Trophoblast cell (in vitro differentiated cells and primary cell): ENCODE results near the gene ZNF839.
"Not testable (repeated sequence)": the region's sequence is repeated elsewhere in the genome, so short reads cannot be mapped to it uniquely, and the experiment has no call there.

Experiments
- DNase-seq, 2 donors: peaks; one replicate each; pipeline ENCODE4 v3.0.0-alpha.2; 2016
- H2AFZ ChIP-seq: 2 replicates; pipeline ENCODE4 v1.6.1; 2013; ENCODE audit warnings: low read length, moderate library complexity, mild to moderate bottlenecking; ENCODE audit not compliant: insufficient read depth, poor library complexity
- H2AK5ac ChIP-seq: 2 replicates; pipeline ENCODE4 v1.6.1; 2013; ENCODE audit warnings: mild to moderate bottlenecking, low read length
- H2BK120ac ChIP-seq: 2 replicates; pipeline ENCODE4 v1.6.1; 2013; ENCODE audit warnings: low read length, mild to moderate bottlenecking, moderate library complexity; ENCODE audit not compliant: insufficient read depth, poor library complexity
- H2BK12ac ChIP-seq: 2 replicates; pipeline ENCODE4 v1.6.1; 2013; ENCODE audit warnings: mild to moderate bottlenecking, low read length, moderate library complexity
- H2BK5ac ChIP-seq: 2 replicates; pipeline ENCODE4 v1.6.1; 2013; ENCODE audit warnings: low read length, low read depth, moderate library complexity, mild to moderate bottlenecking; ENCODE audit not compliant: poor library complexity
- H3K14ac ChIP-seq: 2 replicates; pipeline ENCODE4 v1.6.1; 2013; ENCODE audit warnings: mild to moderate bottlenecking, low read length
- H3K18ac ChIP-seq: 2 replicates; pipeline ENCODE4 v1.6.1; 2013; ENCODE audit warnings: mild to moderate bottlenecking, low read length
- H3K23ac ChIP-seq: 2 replicates; pipeline ENCODE4 v1.6.1; 2013; ENCODE audit warnings: low read length
- H3K27ac ChIP-seq: 2 replicates; pipeline ENCODE4 v1.5.1; 2013; ENCODE audit warnings: low read depth, mild to moderate bottlenecking, inconsistent platforms, low read length, moderate library complexity
- H3K27me3 ChIP-seq: 2 replicates; pipeline ENCODE4 v1.6.1; 2013; ENCODE audit warnings: inconsistent platforms, mild to moderate bottlenecking, low read length, moderate library complexity; ENCODE audit not compliant: insufficient read depth
- H3K36me3 ChIP-seq, 2 experiments: 1 replicate in 1 of 2; 2 replicates in 1 of 2; pipeline ENCODE4 v1.6.1; 2013; ENCODE audit warnings: low read length in 2 of 2, mild to moderate bottlenecking in 2 of 2, moderate library complexity in 1 of 2; ENCODE audit not compliant: insufficient read depth in 2 of 2, control insufficient read depth in 1 of 2
- H3K4ac ChIP-seq: 2 replicates; pipeline ENCODE4 v1.6.1; 2013; ENCODE audit warnings: low read depth, mild to moderate bottlenecking, low read length, moderate library complexity
- H3K4me1 ChIP-seq, 2 experiments: 1 replicate in 1 of 2; 2 replicates in 1 of 2; pipeline ENCODE4 v1.6.1; 2013; ENCODE audit warnings: low read length in 2 of 2, mild to moderate bottlenecking in 2 of 2, moderate library complexity in 1 of 2; ENCODE audit not compliant: insufficient read depth in 2 of 2, control insufficient read depth in 1 of 2
- H3K4me2 ChIP-seq: 2 replicates; pipeline ENCODE4 v1.6.1; 2013; ENCODE audit warnings: inconsistent platforms, mild to moderate bottlenecking, low read length, moderate library complexity
- H3K4me3 ChIP-seq: 2 replicates; pipeline ENCODE4 v1.5.1; 2013; ENCODE audit warnings: mild to moderate bottlenecking, low read depth, low read length, inconsistent platforms
- H3K79me1 ChIP-seq: one replicate; pipeline ENCODE4 v1.6.1; 2013; ENCODE audit warnings: low read length
- H3K79me2 ChIP-seq: 2 replicates; pipeline ENCODE4 v1.6.1; 2013; ENCODE audit warnings: low read length, mild to moderate bottlenecking; ENCODE audit not compliant: control insufficient read depth, insufficient read depth, poor library complexity
- H3K9ac ChIP-seq: 2 replicates; pipeline ENCODE4 v1.6.1; 2013; ENCODE audit warnings: mild to moderate bottlenecking, low read length
- H3K9me3 ChIP-seq: 2 replicates; pipeline ENCODE4 v1.6.1; 2013; ENCODE audit warnings: low read depth, mild to moderate bottlenecking, control low read depth, inconsistent platforms, low read length; ENCODE audit not compliant: insufficient read depth
- H4K12ac ChIP-seq: 2 replicates; pipeline ENCODE4 v1.6.1; 2013; ENCODE audit warnings: low read depth, mild to moderate bottlenecking, low read length, moderate library complexity
- H4K8ac ChIP-seq: 2 replicates; pipeline ENCODE4 v1.6.1; 2013; ENCODE audit warnings: low read depth, mild to moderate bottlenecking, low read length, moderate library complexity
- H4K91ac ChIP-seq: one replicate; pipeline ENCODE4 v1.6.1; 2013; ENCODE audit warnings: low read depth, mild to moderate bottlenecking, low read length, moderate library complexity
- WGBS: extraction: QIAGEN DNeasy Blood & Tissue Kit; methylation state at CpG from one replicate; pipeline ENCODE4 v1.1.7; 2013; ENCODE audit warnings: missing lambda C conversion rate; ENCODE audit not compliant: insufficient read length, insufficient coverage; ENCODE audit errors: extremely low coverage; 5-methylcytosine and 5-hydroxymethylcytosine counted together

The ZNF839 gene

DNA sequence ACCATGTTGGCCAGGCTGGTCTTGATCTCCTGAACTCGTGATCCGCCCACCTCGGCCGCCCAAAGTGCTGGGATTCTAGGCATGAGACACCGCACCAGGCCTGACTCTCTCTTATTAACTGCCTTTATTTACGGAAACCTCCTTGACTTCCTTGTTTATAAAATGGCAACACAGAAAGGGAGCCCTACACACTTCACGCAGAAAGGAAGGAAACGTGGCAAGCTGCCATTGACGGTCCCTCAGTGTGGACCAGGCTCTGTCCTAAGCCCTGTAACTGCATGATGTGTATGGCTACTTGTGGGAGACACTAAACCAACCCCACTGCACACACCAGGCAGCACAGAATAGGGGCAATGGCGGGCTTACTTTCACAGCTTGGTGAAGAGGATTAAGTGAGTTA, 31.5 kb downstream of the ZNF839 start:
- no peaks in the 10 kb centered on the region for H3K27me3 ChIP-seq

DNA sequence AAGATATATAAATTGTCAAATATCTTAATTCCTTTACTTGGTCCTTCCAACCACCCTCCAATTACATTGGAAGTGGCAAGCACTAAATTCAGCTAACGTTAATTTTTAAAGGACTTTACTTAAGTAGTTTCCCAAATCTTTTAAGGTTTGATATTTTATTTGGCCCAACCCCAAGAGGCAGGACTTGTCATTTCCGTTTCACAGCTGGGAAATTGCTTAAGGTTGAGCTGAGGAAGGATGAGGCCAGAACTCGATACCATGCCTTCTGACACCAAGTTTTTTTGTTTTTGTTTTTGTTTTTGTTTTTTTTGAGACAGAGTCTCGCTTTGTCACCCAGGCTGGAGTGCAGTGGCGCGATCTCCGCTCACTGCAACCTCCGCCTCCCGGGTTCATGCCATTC, 32.0 kb downstream of the ZNF839 start:
- H3K4me3 ChIP-seq, H3K4me2 ChIP-seq, H3K9me3 ChIP-seq, H2BK5ac ChIP-seq, H3K9ac ChIP-seq, H3K27me3 ChIP-seq, H4K8ac ChIP-seq, H2AFZ ChIP-seq, H3K14ac ChIP-seq, H3K23ac ChIP-seq, H3K18ac ChIP-seq, H4K12ac ChIP-seq, H3K4me1 ChIP-seq, H3K4ac ChIP-seq, H2BK120ac ChIP-seq, H4K91ac ChIP-seq, H2AK5ac ChIP-seq, H2BK12ac ChIP-seq, H3K79me1 ChIP-seq, DNase-seq, H3K79me2 ChIP-seq, H3K27ac ChIP-seq: not testable (repeated sequence)
- no CpG with 5 or more reads among the region's 9 CpGs for WGBS
- peaks cover 22 to 24% of the 10 kb centered on the region in 2 experiments for H3K36me3 ChIP-seq

More for the DNA sequence above, 31.5 kb downstream of the ZNF839 start:
- Histone ChIP-seq H3K4ac (no peak overlapping the region), H3K14ac (no peak overlapping the region), H3K4me2 (no peak overlapping the region), H2BK120ac (no peak overlapping the region), H3K79me1 (no peaks in the 10 kb centered on the region), H3K4me1 (no peaks in the 10 kb centered on the region), H3K9me3 (no peaks in the 10 kb centered on the region), H2BK12ac (no peak overlapping the region), H4K91ac (no peak overlapping the region), H3K4me3 (no peak overlapping the region), H3K9ac (no peak overlapping the region), H3K27ac (no peak overlapping the region), H3K18ac (no peak overlapping the region), H3K36me3 (peaks cover 24 to 25% of the 10 kb centered on the region in 2 experiments), H2AK5ac (no peak overlapping the region), H3K79me2 (no peaks in the 10 kb centered on the region), H4K12ac (no peak overlapping the region), H2BK5ac (no peak overlapping the region), H2AFZ (no peak overlapping the region), H4K8ac (no peak overlapping the region), H3K23ac (no peak overlapping the region)
- DNase-seq, result no peak
- no CpG with 5 or more reads among the region's 10 CpGs for WGBS

DNA sequence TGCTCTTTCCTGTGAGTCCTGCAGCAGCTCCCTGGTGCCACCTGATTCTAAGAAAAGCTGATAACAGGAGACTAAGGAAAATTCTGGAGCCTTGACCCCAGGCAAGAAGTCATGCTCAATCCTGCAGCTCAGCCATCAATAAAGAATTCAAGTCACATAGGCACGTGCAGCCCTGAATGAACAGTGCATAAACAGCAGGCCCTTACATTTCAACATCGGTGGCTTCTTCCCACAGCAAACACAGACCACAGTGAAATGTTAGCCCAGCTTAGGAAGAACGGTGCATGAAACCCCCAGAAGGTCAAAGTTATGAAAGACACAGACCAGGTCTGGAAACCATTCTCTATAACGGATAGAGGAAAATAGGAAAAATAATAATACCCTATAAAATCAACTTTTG, 32.7 kb downstream of the ZNF839 start:
- Histone ChIP-seq H3K79me2 (no peaks in the 10 kb centered on the region), H3K9ac (no peak overlapping the region), H2AK5ac (no peak overlapping the region), H2BK5ac (no peak overlapping the region), H3K27me3 (no peaks in the 10 kb centered on the region), H3K9me3 (no peaks in the 10 kb centered on the region), H3K4me3 (no peak overlapping the region), H3K18ac (no peak overlapping the region), H3K4me1 (no peaks in the 10 kb centered on the region), H3K4me2 (no peak overlapping the region), H3K79me1 (no peaks in the 10 kb centered on the region), H3K36me3 (peaks cover 21 to 22% of the 10 kb centered on the region in 2 experiments), H4K8ac (no peak overlapping the region), H2AFZ (no peak overlapping the region), H2BK120ac (no peak overlapping the region), H3K27ac (no peak overlapping the region), H3K14ac (no peak overlapping the region), H3K23ac (no peak overlapping the region), H3K4ac (no peak overlapping the region), H4K12ac (no peak overlapping the region), H4K91ac (no peak overlapping the region), H2BK12ac (no peak overlapping the region)
- no CpG with 5 or more reads among the region's 4 CpGs for WGBS
- no peak for DNase-seq

DNA sequence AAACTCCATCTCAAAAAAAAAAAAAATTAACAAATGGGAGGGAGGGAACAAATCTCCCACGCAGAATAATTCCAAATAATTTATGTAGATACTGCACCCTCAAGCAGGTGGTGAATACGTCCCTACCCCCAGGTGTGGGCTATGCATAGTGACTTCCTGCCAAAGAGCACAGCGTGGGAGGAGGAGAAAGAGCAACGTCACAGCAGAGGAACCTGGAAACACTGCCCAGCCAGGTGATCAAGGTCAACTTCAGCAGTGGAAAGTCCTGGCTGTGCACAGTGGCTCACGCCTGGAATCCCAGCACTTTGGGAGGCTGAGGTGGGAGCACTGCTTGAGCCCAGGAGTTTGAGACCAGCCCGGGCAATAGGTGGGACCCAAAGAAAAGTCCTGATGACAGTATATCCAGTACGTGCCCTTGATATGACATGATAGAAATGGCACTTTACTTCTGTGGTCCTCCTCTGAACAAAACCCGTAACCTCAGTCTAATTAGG, 33.6 kb downstream of the ZNF839 start:
- H3K79me2 ChIP-seq, result no peaks in the 10 kb centered on the region
- H4K8ac ChIP-seq, result no peak overlapping the region
- H3K14ac ChIP-seq, result no peak overlapping the region
- no peak overlapping the region for H2BK5ac ChIP-seq
- no peak overlapping the region for H3K9ac ChIP-seq
- H3K4me1 ChIP-seq, result no peaks in the 10 kb centered on the region
- H3K27me3 ChIP-seq, result no peaks in the 10 kb centered on the region
- H3K4ac ChIP-seq, result no peak overlapping the region
- peaks cover 17 to 22% of the 10 kb centered on the region in 2 experiments for H3K36me3 ChIP-seq
- no peak overlapping the region for H2AFZ ChIP-seq
- no peak for DNase-seq
- no peak overlapping the region for H4K12ac ChIP-seq
- H3K18ac ChIP-seq, result no peak overlapping the region
- H3K4me2 ChIP-seq, result no peak overlapping the region
- H3K4me3 ChIP-seq, result no peak overlapping the region
- no peaks in the 10 kb centered on the region for H3K79me1 ChIP-seq
- no peak overlapping the region for H3K23ac ChIP-seq
- H4K91ac ChIP-seq, result no peak overlapping the region
- no CpG with 5 or more reads among the region's 8 CpGs for WGBS
- H3K9me3 ChIP-seq, result no peaks in the 10 kb centered on the region
- H3K27ac ChIP-seq, result no peak overlapping the region
- no peak overlapping the region for H2BK120ac ChIP-seq
- H2BK12ac ChIP-seq, result no peak overlapping the region
- no peak overlapping the region for H2AK5ac ChIP-seq
